ENCODE data around the gene RPS3A. TPM values are rescaled to one million over a fixed set of nuclear protein-coding genes. Genes with fewer than 3 reads are reported as not detected.

The RPS3A gene
- total RNA-seq, 1 experiment from 2014 or later, result 2,446 TPM

- TF ChIP-seq, protein P1, sequence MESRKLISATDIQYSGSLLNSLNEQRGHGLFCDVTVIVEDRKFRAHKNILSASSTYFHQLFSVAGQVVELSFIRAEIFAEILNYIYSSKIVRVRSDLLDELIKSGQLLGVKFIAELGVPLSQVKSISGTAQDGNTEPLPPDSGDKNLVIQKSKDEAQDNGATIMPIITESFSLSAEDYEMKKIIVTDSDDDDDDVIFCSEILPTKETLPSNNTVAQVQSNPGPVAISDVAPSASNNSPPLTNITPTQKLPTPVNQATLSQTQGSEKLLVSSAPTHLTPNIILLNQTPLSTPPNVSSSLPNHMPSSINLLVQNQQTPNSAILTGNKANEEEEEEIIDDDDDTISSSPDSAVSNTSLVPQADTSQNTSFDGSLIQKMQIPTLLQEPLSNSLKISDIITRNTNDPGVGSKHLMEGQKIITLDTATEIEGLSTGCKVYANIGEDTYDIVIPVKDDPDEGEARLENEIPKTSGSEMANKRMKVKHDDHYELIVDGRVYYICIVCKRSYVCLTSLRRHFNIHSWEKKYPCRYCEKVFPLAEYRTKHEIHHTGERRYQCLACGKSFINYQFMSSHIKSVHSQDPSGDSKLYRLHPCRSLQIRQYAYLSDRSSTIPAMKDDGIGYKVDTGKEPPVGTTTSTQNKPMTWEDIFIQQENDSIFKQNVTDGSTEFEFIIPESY (IDR thresholded peaks at IDR 0.05; ENCODE audit: extremely low read depth, insufficient replicate concordance, low read length), result peak; percentile 96
- peak; percentile 95 for TF ChIP-seq CEBPB (IDR thresholded peaks at IDR 0.05; ENCODE audit: low read depth)
- TF ChIP-seq ZNF274 (IDR thresholded peaks at IDR 0.05; ENCODE audit: low read depth, low read length), result no peak
- TF ChIP-seq EGR1 (IDR thresholded peaks at IDR 0.05; ENCODE audit: low read depth), result peak; percentile 96
- TF ChIP-seq EZH2phosphoT487 (IDR thresholded peaks at IDR 0.05; ENCODE audit: borderline replicate concordance), result no peak
These were observed at the start of gene RPS3A (continued) for GRCh38 chr4:151099229-151099975.

DNA sequence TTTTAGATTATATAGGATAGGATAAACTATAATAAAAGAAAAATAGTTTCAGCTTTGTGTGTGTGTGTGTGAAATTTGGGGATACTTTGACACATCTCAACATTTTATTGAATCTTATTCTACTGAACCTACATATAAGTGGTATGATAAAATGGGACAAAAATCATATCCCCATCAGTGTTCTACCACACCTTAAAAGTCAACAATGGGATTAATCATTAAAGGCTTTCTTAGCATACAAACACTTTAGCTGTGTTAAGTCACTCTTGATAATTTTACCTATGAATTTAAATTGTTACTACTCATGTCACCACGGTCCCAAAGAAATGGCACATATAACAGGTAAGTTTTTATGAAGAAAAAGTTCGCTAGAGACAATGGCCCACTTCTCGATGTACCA is 46.6 kb upstream of the RPS3A start:
- no TSS peak for BruUV-seq (replicated peaks)
- Histone ChIP-seq H4K20me1 (ENCODE audit: insufficient read depth) (no peaks in the 10 kb centered on the region), H3K4me3 (replicated peaks in 1 of 2; ENCODE audit: low read depth in 1 of 2, low read length in 2 of 2) (no peak overlapping the region), H3K9me3 (ENCODE audit: control insufficient read depth in 1 of 2, insufficient read depth in 1 of 2, low read depth in 1 of 2, low read length in 2 of 2) (no peaks in the 10 kb centered on the region), H3K9me2 (ENCODE audit: insufficient read depth) (no peaks in the 10 kb centered on the region), H3K27me3 (ENCODE audit: insufficient read depth, low read length) (no peaks in the 10 kb centered on the region), H3K4me2 (ENCODE audit: low read length) (no peak overlapping the region), H2AFZ (ENCODE audit: low read depth, low read length, poor library complexity, severe bottlenecking) (no peak overlapping the region), H3K36me3 (ENCODE audit: control insufficient read depth in 1 of 2, insufficient read depth in 2 of 2, low read length in 2 of 2) (no peaks in the 10 kb centered on the region), H3K9ac (ENCODE audit: low read length) (no peak overlapping the region), H3K4me1 (ENCODE audit: control insufficient read depth in 1 of 2, insufficient read depth in 2 of 2, low read length in 2 of 2) (no peaks in the 10 kb centered on the region), H3K27ac (ENCODE audit: low read depth, low read length) (no peak overlapping the region), H3K79me2 (ENCODE audit: insufficient read depth, low read length) (no peaks in the 10 kb centered on the region)
- CTCF ChIA-PET, result no interaction called here
- POLR2A ChIA-PET, result no interaction called here
- intact Hi-C loops (cut with micrococcal nuclease), result no loop called here
- ATAC-seq (no peak), DNase-seq (ENCODE audit: low read depth, low spot score) (no peak)
- no peak for TF ChIP-seq ZNF274 (IDR thresholded peaks at IDR 0.05; ENCODE audit: low read depth, low read length)
- RAD21 ChIA-PET (ENCODE audit: low non-redundant PET in 1 of 2, low total read pairs in 2 of 2, uncharacterized antibody in 2 of 2, unreplicated experiment in 2 of 2), result no interaction called here

Data from HCT116 (cell line).